AG09309 (cell line): ENCODE measurements around the gene PIGQ.

Experiments used
- DNase-seq: peaks from one replicate; pipeline ENCODE4 v3.0.0-alpha.2; 2010; ENCODE audit warnings: low read depth
- H3K4me3 ChIP-seq: 2 replicates; pipeline ENCODE4 v1.5.1; 2011; ENCODE audit warnings: mild to moderate bottlenecking, low read depth, low read length, moderate library complexity; ENCODE audit not compliant: control insufficient read depth
- CTCF ChIP-seq: IDR thresholded peaks from 2 replicates; pipeline ENCODE4 v1.5.1; 2011; ENCODE audit warnings: mild to moderate bottlenecking, low read depth, low read length, inconsistent platforms; ENCODE audit not compliant: insufficient read depth, control insufficient read depth; ENCODE audit errors: missing control alignments

The PIGQ gene

GRCh38 chr16:600781-601180 is 31.0 kb downstream of the PIGQ start:
- no peak for DNase-seq
- TF ChIP-seq CTCF = peak; percentile 37
- no peak overlapping the region for H3K4me3 ChIP-seq

- TF ChIP-seq CTCF = no peak
- H3K4me3 ChIP-seq = no peak overlapping the region
- DNase-seq = no peak
Measured at GRCh38 chr16:603933-604332, 34.2 kb downstream of the PIGQ start.

- no peak for TF ChIP-seq CTCF
- no peak overlapping the region for H3K4me3 ChIP-seq
- DNase-seq = no peak
Measured at GRCh38 chr16:606656-607307, 37.0 kb downstream of the PIGQ start.

- DNase-seq = no peak
- no peak overlapping the region for H3K4me3 ChIP-seq
- no peak for TF ChIP-seq CTCF
Measured at GRCh38 chr16:608019-608418, 38.3 kb downstream of the PIGQ start.

- no peak overlapping the region for H3K4me3 ChIP-seq
- no peak for DNase-seq
- no peak for TF ChIP-seq CTCF
Measured at GRCh38 chr16:609316-609715, 39.5 kb downstream of the PIGQ start.

- no peak overlapping the region for H3K4me3 ChIP-seq
- TF ChIP-seq CTCF = no peak
- no peak for DNase-seq
Measured at GRCh38 chr16:609984-610383, 40.2 kb downstream of the PIGQ start.
